ENCODE measurements around the gene NEK4. TPM values are rescaled to one million over a fixed set of nuclear protein-coding genes. Genes with fewer than 3 reads are reported as not detected.

Gene NEK4
- total RNA-seq, 1 donor from 2014 or later: 15.1 TPM

GRCh38 chr3:52809662-52810377, 39.1 kb upstream of the NEK4 start:
- TF ChIP-seq EZH2 (IDR thresholded peaks at IDR 0.05; ENCODE audit: insufficient read depth, low read length): no peak
- TF ChIP-seq, protein P1, sequence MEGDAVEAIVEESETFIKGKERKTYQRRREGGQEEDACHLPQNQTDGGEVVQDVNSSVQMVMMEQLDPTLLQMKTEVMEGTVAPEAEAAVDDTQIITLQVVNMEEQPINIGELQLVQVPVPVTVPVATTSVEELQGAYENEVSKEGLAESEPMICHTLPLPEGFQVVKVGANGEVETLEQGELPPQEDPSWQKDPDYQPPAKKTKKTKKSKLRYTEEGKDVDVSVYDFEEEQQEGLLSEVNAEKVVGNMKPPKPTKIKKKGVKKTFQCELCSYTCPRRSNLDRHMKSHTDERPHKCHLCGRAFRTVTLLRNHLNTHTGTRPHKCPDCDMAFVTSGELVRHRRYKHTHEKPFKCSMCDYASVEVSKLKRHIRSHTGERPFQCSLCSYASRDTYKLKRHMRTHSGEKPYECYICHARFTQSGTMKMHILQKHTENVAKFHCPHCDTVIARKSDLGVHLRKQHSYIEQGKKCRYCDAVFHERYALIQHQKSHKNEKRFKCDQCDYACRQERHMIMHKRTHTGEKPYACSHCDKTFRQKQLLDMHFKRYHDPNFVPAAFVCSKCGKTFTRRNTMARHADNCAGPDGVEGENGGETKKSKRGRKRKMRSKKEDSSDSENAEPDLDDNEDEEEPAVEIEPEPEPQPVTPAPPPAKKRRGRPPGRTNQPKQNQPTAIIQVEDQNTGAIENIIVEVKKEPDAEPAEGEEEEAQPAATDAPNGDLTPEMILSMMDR (IDR thresholded peaks at IDR 0.05; ENCODE audit: insufficient read depth, low read depth, low read length): no peak
- Histone ChIP-seq H3K9me3 (ENCODE audit: insufficient read depth, low read depth, low read length) (no peaks in the 10 kb centered on the region), H3K79me2 (ENCODE audit: insufficient read depth, low read length) (no peaks in the 10 kb centered on the region), H4K20me1 (ENCODE audit: insufficient read depth, low read length) (no peaks in the 10 kb centered on the region), H3K27ac (ENCODE audit: low read depth, low read length) (no peak overlapping the region), H3K4me3 (ENCODE audit: insufficient read depth, low read depth, low read length) (no peak overlapping the region), H3K4me1 (ENCODE audit: insufficient read depth, low read length) (no peaks in the 10 kb centered on the region), H2AFZ (ENCODE audit: low read depth, low read length) (no peak overlapping the region), H3K4me2 (ENCODE audit: low read length) (no peak overlapping the region), H3K9ac (ENCODE audit: low read length) (no peak overlapping the region), H3K27me3 (ENCODE audit: insufficient read depth, low read length) (no peaks in the 10 kb centered on the region), H3K36me3 (ENCODE audit: insufficient read depth, low read length) (no peaks in the 10 kb centered on the region)
- no peak for FAIRE-seq
- peaks cover 4% of the 10 kb centered on the region for H3K9me3 Mint-ChIP-seq (ENCODE audit: unreplicated experiment)
- no peak overlapping the region for H3K27ac Mint-ChIP-seq (ENCODE audit: unreplicated experiment)
- no peak for DNase-seq (ENCODE audit: low read depth)
- H3K36me3 Mint-ChIP-seq (ENCODE audit: low read depth, unreplicated experiment): no peaks in the 10 kb centered on the region
- H3K27me3 Mint-ChIP-seq (ENCODE audit: low read depth, unreplicated experiment): peaks cover 36% of the 10 kb centered on the region
- no peaks in the 10 kb centered on the region for H3K4me1 Mint-ChIP-seq (ENCODE audit: low read depth, unreplicated experiment)
- H3K4me3 Mint-ChIP-seq (ENCODE audit: unreplicated experiment): no peak overlapping the region

DNA sequence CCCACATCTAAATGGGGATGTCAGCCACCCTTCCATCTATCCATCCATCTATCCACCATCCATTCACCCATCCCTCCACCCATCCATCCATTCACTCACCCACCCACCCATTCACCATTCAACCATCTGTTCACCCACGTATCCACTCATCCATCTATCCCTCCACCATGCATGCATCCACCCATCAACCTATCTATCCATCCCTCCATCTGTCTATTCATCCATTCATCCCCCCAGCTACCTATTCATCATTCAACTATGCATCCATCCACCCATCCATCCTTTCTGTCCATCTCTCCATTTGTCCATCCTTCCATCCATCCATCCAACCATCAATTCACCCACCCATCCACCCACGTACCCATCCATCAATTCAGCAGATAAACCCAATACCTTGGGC, 38.4 kb upstream of the NEK4 start:
- Histone ChIP-seq H3K9ac (ENCODE audit: low read length) (no peak overlapping the region), H2AFZ (ENCODE audit: low read depth, low read length) (no peak overlapping the region), H3K36me3 (ENCODE audit: insufficient read depth, low read length) (no peaks in the 10 kb centered on the region), H4K20me1 (ENCODE audit: insufficient read depth, low read length) (no peaks in the 10 kb centered on the region), H3K79me2 (ENCODE audit: insufficient read depth, low read length) (no peaks in the 10 kb centered on the region), H3K27ac (ENCODE audit: low read depth, low read length) (no peak overlapping the region), H3K4me1 (ENCODE audit: insufficient read depth, low read length) (no peaks in the 10 kb centered on the region), H3K4me3 (ENCODE audit: insufficient read depth, low read depth, low read length) (no peak overlapping the region), H3K4me2 (ENCODE audit: low read length) (no peak overlapping the region), H3K9me3 (ENCODE audit: insufficient read depth, low read depth, low read length) (no peaks in the 10 kb centered on the region), H3K27me3 (ENCODE audit: insufficient read depth, low read length) (no peaks in the 10 kb centered on the region)
- Mint-ChIP-seq H3K4me3 (ENCODE audit: unreplicated experiment) (no peak overlapping the region), H3K4me1 (ENCODE audit: low read depth, unreplicated experiment) (no peaks in the 10 kb centered on the region), H3K9me3 (ENCODE audit: unreplicated experiment) (peaks cover 4% of the 10 kb centered on the region), H3K27ac (ENCODE audit: unreplicated experiment) (no peak overlapping the region), H3K36me3 (ENCODE audit: low read depth, unreplicated experiment) (no peaks in the 10 kb centered on the region), H3K27me3 (ENCODE audit: low read depth, unreplicated experiment) (peaks cover 35% of the 10 kb centered on the region)
- FAIRE-seq (no peak), DNase-seq (ENCODE audit: low read depth) (no peak)
- TF ChIP-seq, protein P1 (IDR thresholded peaks at IDR 0.05; ENCODE audit: insufficient read depth, low read depth, low read length): no peak
- no peak for TF ChIP-seq EZH2 (IDR thresholded peaks at IDR 0.05; ENCODE audit: insufficient read depth, low read length)

Measured in astrocyte (in vitro differentiated cells and primary cell).